HG02973 (cell line): ENCODE results near the gene LMO7.
"Not testable (repeated sequence)": the region's sequence is repeated elsewhere in the genome, so short reads cannot be mapped to it uniquely, and the experiment has no call there.

Experiments used
- ATAC-seq: cut with Tn5 transposase; IDR thresholded peaks from one replicate; pipeline ENCODE4 v1.9.1; 2021; ENCODE audit warnings: moderate library complexity; ENCODE audit not compliant: unreplicated experiment

The LMO7 gene

DNA sequence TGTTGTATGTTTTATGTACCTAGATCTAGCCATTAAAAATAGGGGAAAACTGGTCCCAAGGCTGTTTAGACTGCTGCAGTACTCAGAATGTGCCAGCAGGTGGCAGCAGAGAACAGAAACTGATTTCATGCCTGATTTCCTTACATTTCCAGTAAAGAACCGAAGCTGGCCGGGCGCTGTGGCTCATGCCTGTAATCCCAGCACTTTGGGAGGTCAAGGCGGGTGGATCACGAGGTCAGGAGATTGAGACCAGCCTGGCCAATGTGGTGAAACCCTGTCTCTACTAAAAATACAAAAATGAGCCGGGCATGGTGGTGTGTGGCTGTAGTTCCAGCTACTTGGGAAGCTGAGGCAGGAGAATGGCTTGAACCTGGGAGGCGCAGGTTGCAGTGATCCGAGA, 59.8 kb downstream of the LMO7 start:
- not testable (repeated sequence) for ATAC-seq

DNA sequence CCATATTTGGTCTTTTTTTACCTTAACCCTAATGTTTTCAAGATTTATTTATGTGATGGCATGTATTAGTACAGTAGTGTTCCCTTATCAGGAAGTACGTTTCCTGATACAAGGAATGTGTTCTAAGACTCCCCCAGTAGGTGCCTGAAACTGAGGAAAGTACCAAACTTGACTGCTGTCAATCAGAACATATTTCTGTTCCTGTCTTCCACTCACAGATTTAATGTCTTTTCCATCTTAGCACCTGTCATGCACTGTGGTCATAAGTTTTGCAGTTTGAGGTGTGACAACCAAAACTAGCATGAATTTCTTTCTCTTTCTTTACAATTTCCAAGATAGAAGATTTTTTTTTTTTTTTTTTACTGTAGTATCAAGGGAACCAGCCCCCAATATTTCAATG, 62.9 kb downstream of the LMO7 start:
- ATAC-seq: no peak

DNA sequence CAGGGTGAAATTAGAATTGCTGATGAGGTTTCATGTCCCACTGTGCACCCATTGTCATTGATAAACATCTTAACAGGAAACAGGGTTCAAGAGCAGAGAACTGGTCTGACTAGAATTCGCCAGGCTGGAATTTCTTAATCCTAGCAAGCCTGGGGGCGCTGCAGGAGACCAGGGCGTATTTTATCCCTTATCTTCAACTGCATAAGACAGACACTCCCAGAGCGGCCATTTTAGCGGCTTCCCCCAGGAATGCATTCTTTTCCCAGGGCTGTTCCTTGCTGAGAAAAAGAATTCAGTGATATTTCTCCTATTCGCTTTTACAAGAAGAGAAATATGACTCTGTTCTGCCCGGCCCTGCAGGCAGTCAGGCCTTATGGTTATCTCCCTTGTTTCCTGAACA, 63.6 kb downstream of the LMO7 start:
- not testable (repeated sequence) for ATAC-seq

DNA sequence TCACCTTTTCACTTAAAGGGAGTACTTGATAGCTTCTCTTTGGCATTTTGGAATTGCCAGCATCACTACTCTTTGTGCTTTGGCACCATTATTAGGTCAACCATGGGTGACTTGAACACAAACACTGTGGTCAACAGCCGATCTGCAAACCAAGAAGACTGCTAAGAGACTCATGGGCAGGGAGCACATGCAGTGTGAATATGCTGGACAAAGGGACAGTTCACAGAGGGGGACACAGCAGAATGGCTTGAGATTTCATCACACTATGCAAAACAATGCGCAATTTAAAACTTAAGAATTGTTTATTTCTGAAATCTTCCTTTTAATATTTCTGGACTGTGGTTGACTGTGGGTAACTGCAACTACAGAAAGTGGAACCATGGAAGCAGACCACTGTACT, 64.4 kb downstream of the LMO7 start:
- ATAC-seq: no peak

DNA sequence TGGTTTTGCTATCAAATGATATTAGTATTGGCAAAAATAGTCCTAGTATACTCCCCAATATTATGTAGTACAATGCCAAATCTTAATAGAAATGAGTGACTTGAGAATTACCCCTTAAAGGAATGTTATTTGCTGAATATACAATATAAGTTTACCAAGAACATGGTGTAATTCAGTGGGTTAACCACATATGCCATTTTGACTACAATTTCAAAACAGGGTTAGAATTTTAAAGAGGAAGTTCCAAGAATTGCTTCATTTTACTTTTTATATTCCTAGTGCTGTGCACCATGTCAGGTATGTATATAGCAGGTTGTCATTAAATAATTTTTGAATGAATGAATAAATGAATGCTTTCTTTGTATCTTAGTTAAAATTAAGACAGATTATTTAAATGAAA, 66.3 kb downstream of the LMO7 start:
- no peak for ATAC-seq

DNA sequence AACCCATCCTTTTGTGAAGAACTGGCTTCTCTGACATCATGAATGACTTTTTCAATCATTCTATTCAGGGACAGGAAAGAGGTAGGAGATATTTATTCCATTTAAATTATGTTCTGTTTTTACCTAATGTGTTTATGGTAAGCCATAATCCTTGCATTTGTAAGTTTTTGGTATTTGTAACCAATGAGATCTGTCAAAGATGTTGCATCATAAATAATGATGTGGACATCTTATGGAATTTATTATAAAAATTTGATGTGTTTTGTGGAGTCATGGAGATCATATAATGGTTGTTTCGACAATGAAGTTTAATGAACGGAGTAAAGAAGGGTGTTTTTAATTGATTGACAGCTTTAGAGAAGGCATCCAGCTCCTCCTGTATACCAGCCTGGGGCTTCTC, 67.6 kb downstream of the LMO7 start:
- no peak for ATAC-seq

DNA sequence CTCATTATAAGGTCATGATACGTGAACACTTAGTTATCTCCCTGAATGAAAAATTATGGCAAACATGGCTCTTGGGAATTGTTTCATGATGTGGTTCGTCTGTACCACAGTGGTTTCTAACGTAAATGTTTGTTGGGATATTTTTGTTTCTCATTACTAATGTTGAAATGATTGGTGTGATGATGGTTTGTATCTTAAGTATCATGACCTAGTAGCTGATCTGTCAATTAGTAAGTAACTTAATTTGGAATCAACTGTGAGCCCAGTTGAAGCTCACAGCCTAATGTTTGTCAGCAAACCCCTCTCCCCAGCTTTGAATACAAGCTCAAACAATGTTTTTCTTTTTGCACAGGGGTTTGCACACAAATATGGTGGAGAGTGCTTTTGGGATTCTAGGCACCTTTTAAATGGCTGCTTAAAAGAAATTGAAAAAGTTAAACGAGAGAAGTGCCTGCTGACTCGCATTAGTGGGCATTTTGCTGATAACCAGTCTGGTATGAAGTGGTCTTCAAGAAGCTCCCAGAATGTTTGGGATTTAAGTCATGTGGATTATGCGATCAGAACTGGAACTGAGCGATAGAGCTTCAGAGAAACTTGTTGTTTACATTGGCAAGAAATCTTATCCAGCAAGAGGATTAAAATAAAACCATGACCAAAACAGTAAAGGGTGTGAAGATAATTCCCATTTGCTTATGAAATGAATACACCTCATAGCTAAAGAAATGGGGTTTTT, 68.2 kb downstream of the LMO7 start:
- ATAC-seq: no peak

DNA sequence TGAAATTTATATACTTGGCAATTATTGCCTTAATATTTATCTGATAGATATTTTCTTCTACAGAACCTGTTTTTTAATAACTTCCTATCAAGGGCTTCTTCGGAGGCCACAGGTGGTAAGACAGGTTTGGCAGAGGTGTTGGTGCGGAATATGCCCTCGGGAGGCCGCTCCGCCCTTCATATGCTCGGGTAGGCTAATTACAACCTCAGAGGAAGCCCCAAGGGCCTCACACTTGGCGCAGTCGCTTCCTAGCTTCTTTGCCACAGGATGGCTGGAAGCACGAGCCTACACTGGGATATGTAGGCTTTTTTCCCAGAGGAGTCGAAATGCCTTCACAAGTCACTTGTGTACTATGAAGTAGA, 68.8 kb downstream of the LMO7 start:
- ATAC-seq: no peak

DNA sequence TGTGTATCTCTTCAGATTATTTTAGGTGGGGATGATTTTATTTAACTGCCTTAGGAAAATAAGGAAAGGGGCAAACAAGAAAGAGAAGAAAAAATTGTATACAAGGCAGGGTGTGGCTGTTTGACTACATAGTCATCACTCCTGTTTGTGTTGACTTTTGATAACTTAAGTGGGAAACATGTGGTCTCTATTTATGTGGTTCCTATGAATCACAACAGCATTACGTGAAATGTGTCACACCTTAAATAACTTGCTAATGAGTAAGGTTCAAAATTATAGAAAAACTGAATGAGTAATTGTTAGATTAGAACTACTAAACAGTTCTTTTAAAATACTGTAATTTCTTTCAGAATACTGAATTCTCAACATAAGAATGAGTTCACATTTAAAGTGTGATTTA, 69.3 kb downstream of the LMO7 start:
- no peak for ATAC-seq

DNA sequence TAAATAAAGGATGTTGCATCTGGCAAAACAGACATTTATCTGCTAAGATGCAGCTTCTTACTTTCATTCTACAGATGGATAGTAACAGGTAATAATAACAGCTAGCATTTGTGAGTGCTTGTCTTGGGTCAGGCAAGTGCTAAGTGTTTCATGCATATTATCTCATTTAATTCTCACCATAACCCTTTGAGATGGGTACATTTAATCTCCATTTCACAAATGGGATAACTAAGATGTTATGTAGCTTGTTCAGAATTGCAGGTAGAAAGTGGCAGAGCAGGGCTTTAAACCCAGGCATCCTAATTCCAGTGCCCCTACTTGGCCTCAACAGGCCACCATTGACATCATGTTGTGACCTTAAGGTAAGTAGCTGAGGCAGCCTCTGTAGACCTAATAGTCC, 69.8 kb downstream of the LMO7 start:
- ATAC-seq: no peak

DNA sequence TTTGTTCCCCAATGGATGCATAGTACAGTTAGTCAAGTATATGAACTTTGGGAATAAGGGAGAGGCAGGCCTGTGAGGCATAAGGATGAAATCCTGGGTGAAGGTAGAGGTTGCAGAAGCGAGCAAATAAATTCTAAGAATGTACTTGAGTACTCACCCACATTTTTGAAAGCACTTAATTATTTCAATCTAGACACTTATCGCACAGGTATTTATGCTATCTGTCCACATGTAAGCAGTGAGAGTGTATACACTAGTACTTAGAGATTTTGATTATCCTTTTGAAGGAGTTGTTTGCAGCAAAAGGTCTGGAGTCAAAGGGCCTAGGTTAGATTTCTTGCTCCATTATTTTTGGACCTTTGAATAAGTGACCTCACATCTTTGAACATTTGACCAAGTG, 77.7 kb downstream of the LMO7 start:
- no peak for ATAC-seq

DNA sequence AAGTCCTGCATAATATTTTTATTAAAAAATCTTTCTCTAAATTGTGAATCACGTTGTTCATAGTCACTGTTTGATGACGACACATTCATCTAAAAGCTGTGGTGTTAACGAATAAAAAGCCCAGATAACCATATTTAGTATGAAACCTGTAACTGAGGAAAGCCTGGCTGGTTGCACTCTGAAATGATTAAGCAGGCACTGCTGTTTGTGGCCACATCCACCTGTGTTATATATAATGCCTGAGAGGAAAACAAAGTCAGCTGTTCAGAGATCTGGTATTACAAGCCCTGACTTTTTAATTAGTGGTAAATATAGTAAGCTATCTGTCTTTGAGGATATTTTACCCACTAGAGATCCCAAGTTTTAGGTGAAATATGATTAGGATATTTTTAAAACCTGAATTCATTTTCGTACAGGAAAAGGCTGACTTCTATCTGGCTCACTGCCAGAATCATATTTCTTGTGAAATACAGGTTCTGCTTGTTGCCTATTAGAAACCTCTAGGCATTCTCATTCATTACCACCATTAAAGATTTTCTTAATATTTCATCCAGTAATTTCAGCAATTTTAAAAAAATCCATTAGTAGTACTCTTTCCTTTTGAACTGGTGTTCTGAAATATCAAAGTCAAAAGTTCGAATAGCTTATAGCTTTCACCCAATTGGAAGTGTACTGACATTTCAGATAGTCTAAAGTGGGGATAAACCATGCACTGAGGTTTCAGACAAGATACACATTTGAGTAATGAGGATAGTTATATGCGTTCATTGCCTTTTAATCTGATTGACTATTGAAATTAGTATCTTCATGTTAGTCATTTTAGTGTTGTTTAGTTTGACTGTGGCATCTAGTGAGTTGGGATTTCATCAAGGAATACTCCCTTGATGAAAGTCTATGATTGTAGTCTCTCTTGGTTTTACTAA, 79.7 kb downstream of the LMO7 start:
- ATAC-seq: peak; percentile 97

DNA sequence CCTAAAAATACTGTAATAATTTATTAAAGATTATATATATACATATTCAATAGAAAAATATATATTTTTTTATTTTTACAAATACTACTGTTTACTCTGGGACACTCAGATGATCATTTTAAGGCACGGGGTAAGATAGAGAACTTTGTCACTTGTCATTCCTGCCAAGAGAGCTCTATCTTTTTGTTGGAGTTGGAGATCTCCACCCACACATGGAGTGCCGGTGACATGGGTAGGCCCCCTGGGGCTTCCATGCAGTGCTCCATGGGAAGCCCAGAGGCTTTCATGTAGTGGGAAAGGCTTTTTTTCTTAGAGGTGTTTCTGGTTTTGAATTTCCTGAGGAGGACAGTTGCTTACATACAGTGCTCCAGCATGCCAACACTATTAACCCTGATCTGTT, 81.4 kb downstream of the LMO7 start:
- no peak for ATAC-seq

DNA sequence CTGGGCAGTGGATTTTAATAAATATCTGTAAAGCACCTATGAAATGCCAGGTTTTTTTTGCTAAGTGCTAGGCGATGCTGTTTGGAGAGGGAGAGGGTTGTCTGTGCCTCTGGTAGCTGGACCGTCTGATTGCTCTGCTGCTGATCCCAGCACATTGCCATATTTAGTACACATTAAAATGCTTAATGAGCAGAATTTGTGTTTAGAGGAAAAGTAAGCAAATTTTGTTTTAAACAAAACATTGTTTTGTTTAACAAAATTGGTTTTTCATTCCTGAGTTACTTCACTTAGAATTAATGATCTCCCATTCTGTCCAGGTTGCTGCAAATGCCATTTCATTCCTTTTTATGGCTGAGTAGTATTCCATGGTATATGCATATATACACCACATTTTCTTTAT, 85.2 kb downstream of the LMO7 start:
- ATAC-seq: no peak

DNA sequence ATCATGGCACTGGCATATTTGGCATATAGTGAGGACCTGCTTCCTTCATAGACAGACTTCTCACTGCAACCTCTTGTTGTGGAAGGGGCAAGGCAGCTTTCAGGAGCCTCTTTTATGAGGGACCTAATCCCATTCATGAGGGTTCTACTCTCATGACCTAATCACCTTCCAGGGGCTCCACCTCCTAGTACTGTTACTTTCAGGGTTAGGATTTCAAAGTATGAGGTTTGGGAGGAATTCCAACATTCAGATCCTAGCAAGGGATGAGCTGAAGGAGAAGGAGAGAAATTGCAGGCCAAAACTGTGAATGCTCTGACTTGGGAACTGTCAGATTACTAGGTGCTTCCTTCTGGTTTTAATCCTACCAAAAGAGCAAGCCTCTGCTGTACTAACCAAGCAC, 87.8 kb downstream of the LMO7 start:
- ATAC-seq: no peak

DNA sequence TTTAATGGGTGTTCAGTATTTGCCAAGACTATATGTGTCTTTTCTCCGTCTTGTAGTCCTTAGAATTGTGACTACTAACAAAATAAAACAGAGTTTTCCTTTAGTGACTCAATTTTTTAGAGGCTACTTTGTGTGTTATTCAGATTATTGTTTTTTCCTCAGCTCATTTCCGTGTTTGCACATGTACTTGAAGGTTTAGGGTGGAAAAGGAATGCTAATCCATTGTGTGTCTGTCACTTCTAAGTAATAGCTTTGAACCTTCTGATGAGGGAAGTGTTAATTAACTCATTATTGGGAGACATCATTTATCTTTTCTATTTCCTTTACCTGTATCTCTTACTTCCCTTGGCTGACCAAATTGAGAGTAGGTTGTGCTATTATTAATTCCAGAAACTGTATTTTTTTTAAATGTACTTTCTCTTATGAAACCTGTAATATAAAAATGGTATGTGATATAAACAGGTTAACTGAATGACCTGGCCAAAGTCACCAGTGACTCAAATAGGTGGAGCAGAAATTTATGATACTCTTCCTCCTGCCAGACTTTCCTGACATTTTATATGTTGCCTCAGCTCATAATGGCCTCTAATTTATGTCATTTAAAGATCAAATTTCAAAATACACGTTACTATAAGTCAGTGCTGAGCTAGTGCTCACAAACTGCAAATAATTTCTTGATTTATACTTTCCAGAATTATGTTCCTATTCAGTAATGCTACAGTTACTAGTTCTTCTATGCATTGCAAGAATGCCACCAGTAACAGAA, 88.8 kb downstream of the LMO7 start:
- no peak for ATAC-seq

DNA sequence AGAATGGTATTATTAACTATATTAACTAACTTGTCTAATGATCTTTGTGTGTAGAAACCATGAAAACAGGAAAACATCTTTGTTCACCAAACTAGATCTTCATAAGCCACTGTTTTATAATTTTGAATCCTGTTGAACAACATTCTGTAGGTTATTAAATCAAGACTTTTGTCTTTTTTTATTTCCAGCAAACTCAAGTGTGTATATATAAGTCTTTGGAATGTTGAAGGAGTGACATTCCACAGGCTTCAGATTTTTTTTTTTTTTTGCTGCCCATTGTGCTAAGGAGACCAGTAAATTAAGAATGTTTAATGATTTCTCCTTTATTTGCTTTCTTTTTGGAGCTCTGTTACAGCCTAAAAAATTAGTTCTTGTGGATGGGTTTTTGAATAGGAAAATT, 89.6 kb downstream of the LMO7 start:
- ATAC-seq: no peak

DNA sequence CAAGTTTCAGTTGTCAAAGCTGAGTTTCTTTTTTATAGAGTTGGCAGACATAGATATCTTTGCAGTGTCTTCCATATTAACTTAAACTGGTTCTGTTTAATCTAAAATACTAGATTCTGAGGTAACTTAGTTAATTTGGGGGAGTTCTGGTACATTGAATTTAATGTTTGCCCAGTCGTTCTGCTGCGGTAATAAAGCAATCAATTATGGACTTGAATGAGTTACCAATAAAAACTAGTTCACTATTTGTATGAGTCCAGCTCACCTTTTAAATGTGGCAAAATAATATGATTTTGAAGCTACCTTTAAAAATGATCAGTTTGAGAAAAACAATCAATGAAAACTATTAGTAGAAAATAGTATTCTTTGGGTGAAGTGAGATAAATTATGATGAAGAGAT, 90.2 kb downstream of the LMO7 start:
- no peak for ATAC-seq

DNA sequence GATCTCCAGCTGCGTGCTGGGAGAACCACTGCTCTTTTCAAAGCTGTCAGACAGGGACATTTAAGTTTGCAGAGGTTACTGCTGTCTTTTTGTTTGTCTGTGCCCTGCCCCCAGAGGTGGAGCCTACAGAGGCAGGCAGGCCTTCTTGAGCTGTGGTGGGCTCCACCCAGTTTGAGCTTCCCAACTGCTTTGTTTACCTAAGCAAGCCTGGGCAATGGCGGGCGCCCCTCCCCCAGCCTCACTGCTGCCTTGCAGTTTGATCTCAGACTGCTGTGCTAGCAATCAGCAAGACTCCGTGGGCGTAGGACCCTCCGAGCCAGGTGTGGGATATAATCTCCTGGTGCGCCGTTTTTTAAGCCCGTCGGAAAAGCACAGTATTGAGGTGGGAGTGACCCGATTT, 97.0 kb downstream of the LMO7 start:
- not testable (repeated sequence) for ATAC-seq

DNA sequence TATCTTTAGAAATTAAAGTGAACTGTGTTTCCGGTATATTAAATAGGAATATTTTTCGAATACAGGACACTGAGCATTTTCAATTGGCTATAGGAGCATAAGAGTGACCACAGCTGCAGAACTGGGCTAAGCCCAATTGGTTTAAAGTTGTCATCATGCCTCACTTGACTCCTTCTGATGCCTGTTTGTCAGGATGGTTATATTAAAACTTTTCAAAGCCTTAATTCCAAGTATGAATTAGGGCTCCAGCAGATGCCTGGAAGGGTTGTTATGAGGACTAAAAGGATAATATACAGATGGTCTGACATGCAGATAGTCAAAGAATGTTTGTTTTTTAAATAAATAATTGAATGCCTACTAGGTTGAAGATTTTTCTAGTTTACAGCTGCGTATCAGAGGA, 100.0 kb downstream of the LMO7 start:
- no peak for ATAC-seq

DNA sequence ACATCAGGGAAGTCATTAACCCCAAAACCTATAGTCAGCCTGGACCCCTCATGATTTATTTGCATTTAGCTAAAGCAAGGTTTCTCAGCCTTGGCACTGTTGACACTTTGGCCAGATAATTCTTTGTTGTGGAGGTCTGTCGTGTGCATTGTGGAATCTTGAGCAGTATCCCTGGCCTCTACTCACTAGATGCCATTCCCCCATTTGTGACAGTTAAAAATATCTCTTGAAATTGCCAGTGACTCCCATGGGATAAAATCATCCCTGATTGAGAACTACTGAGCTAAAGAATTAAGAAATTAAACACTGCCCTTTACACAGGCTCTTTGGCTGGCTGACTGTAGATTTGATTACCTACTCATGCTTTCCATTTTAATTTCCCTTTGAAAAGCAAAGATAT, 102.7 kb downstream of the LMO7 start:
- ATAC-seq: no peak
